ENCODE measurements around the gene TLCD5.

DNA sequence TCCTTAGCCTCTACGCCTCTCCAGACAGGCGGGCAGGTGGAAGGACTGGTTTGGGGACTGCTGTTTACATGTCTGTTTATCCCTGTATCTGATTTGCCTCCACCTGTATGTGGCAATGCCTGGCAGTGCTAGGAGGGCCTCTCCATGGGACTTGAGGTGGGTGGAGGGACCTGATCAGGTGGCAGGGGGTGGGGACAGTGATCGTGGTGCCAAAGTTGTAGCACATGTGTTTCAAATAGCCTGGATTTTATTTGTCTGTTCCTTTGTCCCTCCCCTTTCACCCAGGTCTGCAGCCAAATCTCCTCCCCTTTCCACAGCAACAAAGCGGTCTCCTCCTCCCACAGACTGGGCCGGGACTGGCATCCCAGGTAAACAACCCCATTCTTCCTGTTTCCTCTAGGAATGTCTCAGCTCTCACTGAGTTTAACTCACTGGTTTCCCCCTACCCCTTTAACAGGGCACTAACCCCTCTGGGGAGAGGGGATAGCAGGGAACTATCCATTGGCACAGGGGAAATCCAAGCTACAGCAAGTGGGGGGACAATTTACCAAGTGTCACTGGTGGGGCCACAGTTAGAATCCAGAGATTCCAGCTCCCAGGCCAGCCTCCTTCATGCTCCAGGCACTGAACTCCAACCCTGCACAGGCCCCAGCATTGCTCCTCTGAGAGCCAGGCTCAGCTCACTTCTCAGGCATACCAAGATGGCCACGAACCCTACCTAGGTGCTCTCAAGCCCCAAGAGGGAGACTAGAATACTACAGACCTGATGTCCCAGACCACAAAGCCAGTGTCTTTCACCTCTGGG, 22.9 kb upstream of the TLCD5 start:
- TF ChIP-seq, protein P1, sequence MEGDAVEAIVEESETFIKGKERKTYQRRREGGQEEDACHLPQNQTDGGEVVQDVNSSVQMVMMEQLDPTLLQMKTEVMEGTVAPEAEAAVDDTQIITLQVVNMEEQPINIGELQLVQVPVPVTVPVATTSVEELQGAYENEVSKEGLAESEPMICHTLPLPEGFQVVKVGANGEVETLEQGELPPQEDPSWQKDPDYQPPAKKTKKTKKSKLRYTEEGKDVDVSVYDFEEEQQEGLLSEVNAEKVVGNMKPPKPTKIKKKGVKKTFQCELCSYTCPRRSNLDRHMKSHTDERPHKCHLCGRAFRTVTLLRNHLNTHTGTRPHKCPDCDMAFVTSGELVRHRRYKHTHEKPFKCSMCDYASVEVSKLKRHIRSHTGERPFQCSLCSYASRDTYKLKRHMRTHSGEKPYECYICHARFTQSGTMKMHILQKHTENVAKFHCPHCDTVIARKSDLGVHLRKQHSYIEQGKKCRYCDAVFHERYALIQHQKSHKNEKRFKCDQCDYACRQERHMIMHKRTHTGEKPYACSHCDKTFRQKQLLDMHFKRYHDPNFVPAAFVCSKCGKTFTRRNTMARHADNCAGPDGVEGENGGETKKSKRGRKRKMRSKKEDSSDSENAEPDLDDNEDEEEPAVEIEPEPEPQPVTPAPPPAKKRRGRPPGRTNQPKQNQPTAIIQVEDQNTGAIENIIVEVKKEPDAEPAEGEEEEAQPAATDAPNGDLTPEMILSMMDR (conservative IDR thresholded peaks at IDR 0.05; ENCODE audit: low read depth, low read length), result no peak
- no peak for TF ChIP-seq EZH2 (IDR thresholded peaks at IDR 0.05; ENCODE audit: low read length, unreplicated experiment)
